T follicular helper cell (primary cell): Measurements from ENCODE around the gene DNAL4.
A peak's percentile ranks its signal among the peaks of the same experiment; 100 is the strongest.

Experiments
- DNase-seq: peaks from one replicate; pipeline ENCODE4 v3.0.0-alpha.2; 2020; ENCODE audit warnings: low read depth
- total RNA-seq, 2 experiments: gene quantifications; one replicate each; lab custom pipeline; 2026; lab: John Stamatoyannopoulos, UW

Gene DNAL4
- total RNA-seq = 4.6 to 9.4 reads per million in 2 experiments

GRCh38 chr22:38793721-38794466, at the start of gene DNAL4:
DNAL4 (minus strand) TSS chr22:38794143; CDS start chr22:38782731, 11,412 bp downstream.
- peak; percentile 87 for DNase-seq

GRCh38 chr22:38843201-38843656, 49.3 kb upstream of the DNAL4 start:
- peak; percentile 23 for DNase-seq

GRCh38 chr22:38842512-38843200, 48.7 kb upstream of the DNAL4 start:
- DNase-seq = no peak

GRCh38 chr22:38841635-38842034, 47.7 kb upstream of the DNAL4 start:
- DNase-seq = no peak

- DNase-seq = no peak
These were observed 47.3 kb upstream of the DNAL4 start for GRCh38 chr22:38841211-38841610.

GRCh38 chr22:38840129-38840528, 46.2 kb upstream of the DNAL4 start:
- no peak for DNase-seq

- no peak for DNase-seq
These were observed 45.7 kb upstream of the DNAL4 start for GRCh38 chr22:38839686-38840085.

- no peak for DNase-seq
These were observed 43.5 kb upstream of the DNAL4 start for GRCh38 chr22:38837414-38837928.

- DNase-seq = no peak
These were observed 42.0 kb upstream of the DNAL4 start for GRCh38 chr22:38835888-38836301.

GRCh38 chr22:38834991-38835390, 41.0 kb upstream of the DNAL4 start:
- no peak for DNase-seq

- DNase-seq = no peak
These were observed 40.4 kb upstream of the DNAL4 start for GRCh38 chr22:38834215-38834953.

- DNase-seq = no peak
These were observed 39.1 kb upstream of the DNAL4 start for GRCh38 chr22:38833061-38833460.

GRCh38 chr22:38832005-38832978, 38.3 kb upstream of the DNAL4 start:
- no peak for DNase-seq

GRCh38 chr22:38831166-38831945, 37.4 kb upstream of the DNAL4 start:
- no peak for DNase-seq

- DNase-seq = no peak
These were observed 36.8 kb upstream of the DNAL4 start for GRCh38 chr22:38830845-38831108.

- DNase-seq = no peak
These were observed 36.3 kb upstream of the DNAL4 start for GRCh38 chr22:38830026-38830844.

GRCh38 chr22:38829485-38829884, 35.5 kb upstream of the DNAL4 start:
- no peak for DNase-seq

GRCh38 chr22:38828616-38829205, 34.8 kb upstream of the DNAL4 start:
- DNase-seq = no peak

GRCh38 chr22:38828191-38828590, 34.2 kb upstream of the DNAL4 start:
- no peak for DNase-seq
